Measurements from ENCODE around the gene ACTRT3.

GRCh38 chr3:169804681-169805080, 35.3 kb upstream of the ACTRT3 start:
- TF ChIP-seq CTCF (IDR thresholded peaks at IDR 0.05): no peak
- no peak for TF ChIP-seq POLR2A (IDR thresholded peaks at IDR 0.05)

All from thyroid gland (tissue), 4 donors.